IPS-18a (cell line): ENCODE measurements around the gene N4BP2.
"Not testable (repeated sequence)": the region's sequence is repeated elsewhere in the genome, so short reads cannot be mapped to it uniquely, and the experiment has no call there.

Experiments
- H3K27ac ChIP-seq: one replicate; pipeline ENCODE4 v1.5.1; 2013; ENCODE audit warnings: low read length
- H3K27me3 ChIP-seq: one replicate; pipeline ENCODE4 v1.6.1; 2013; ENCODE audit warnings: mild to moderate bottlenecking, low read length; ENCODE audit not compliant: control insufficient read depth, insufficient read depth
- H3K36me3 ChIP-seq: one replicate; pipeline ENCODE4 v1.6.1; 2013; ENCODE audit warnings: low read depth, low read length; ENCODE audit not compliant: control insufficient read depth
- H3K4me1 ChIP-seq: one replicate; pipeline ENCODE4 v1.6.1; 2013; ENCODE audit warnings: low read depth, low read length; ENCODE audit not compliant: control insufficient read depth
- H3K4me3 ChIP-seq: one replicate; pipeline ENCODE4 v1.5.1; 2013; ENCODE audit warnings: low read length
- H3K9ac ChIP-seq: one replicate; pipeline ENCODE4 v1.6.1; 2013; ENCODE audit warnings: mild to moderate bottlenecking, low read length, moderate library complexity
- H3K9me3 ChIP-seq: one replicate; pipeline ENCODE4 v1.6.1; 2013; ENCODE audit warnings: low read depth, low read length; ENCODE audit not compliant: control insufficient read depth

N4BP2 gene

DNA sequence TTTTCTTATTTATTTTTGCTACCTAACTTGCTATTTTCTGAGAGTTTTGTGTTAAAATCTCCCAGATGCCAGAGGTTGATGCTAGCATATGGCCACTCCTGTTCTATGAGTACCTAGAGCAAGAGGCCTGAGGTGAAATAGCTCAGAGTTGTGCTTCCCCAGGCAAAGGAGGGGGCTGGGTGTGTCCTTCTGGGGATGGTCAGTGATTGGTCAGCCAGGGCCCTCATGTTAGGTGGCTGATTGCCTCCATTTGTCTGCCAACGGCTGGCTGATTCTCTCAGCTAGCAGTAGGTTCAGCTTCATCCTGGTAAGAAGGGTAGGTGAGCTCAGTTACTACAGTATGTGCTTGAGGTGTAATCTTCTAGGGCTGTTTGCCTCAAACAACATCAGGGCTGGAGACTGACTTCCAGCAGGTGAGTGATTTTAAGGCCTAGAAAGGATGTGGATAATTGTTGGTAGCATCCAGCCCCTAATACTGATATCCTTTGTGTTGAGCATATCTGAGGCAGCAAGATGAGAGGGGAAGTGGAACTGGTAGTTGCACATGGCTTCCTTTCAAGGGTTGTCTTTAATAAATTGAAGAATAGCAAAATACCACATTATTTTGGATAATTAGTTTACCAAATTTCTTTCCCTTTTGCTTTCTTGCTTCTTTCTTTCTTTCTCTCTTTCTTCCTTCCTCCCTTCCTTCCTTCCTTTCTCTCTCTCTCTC, 77.7 kb downstream of the N4BP2 start:
- no peak overlapping the region for H3K4me3 ChIP-seq
- H3K9me3 ChIP-seq, result no peaks in the 10 kb centered on the region
- no peaks in the 10 kb centered on the region for H3K27me3 ChIP-seq
- H3K9ac ChIP-seq, result no peak overlapping the region
- peaks cover 22% of the 10 kb centered on the region for H3K36me3 ChIP-seq
- H3K4me1 ChIP-seq, result no peaks in the 10 kb centered on the region
- no peak overlapping the region for H3K27ac ChIP-seq

GRCh38 chr4:40136202-40136601, 79.6 kb downstream of the N4BP2 start:
- H3K9ac ChIP-seq, H3K4me3 ChIP-seq, H3K27ac ChIP-seq, H3K4me1 ChIP-seq, H3K9me3 ChIP-seq, H3K27me3 ChIP-seq: not testable (repeated sequence)
- H3K36me3 ChIP-seq, result peaks cover 19% of the 10 kb centered on the region

DNA sequence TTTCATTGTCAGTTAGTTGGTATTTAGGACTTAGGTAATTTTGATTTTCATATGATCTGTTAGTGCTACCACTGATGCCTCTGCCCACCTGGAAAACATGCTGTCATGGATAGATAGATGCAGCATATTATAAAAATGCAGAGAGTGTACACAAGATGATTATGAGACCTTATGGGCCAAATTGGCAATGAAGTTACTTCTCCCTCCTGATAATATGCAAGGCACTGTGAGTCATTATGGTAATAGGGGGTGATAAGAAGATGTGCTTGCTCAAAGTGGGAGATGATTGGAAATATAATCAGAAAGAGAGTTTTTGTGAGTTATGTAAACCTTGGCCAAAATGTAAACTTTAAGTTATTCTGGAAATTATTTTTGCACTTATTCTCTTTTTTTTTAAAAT, 83.5 kb downstream of the N4BP2 start:
- no peak overlapping the region for H3K27ac ChIP-seq
- no peaks in the 10 kb centered on the region for H3K27me3 ChIP-seq
- no peak overlapping the region for H3K9ac ChIP-seq
- H3K36me3 ChIP-seq, result peaks cover 37% of the 10 kb centered on the region
- no peaks in the 10 kb centered on the region for H3K9me3 ChIP-seq
- H3K4me3 ChIP-seq, result no peak overlapping the region
- H3K4me1 ChIP-seq, result no peaks in the 10 kb centered on the region

- not testable (repeated sequence) for H3K27me3 ChIP-seq, H3K9ac ChIP-seq, H3K4me1 ChIP-seq, H3K4me3 ChIP-seq, H3K27ac ChIP-seq, H3K9me3 ChIP-seq
- peaks cover 37% of the 10 kb centered on the region for H3K36me3 ChIP-seq
Observed at GRCh38 chr4:40140597-40140996, 83.9 kb downstream of the N4BP2 start.

DNA sequence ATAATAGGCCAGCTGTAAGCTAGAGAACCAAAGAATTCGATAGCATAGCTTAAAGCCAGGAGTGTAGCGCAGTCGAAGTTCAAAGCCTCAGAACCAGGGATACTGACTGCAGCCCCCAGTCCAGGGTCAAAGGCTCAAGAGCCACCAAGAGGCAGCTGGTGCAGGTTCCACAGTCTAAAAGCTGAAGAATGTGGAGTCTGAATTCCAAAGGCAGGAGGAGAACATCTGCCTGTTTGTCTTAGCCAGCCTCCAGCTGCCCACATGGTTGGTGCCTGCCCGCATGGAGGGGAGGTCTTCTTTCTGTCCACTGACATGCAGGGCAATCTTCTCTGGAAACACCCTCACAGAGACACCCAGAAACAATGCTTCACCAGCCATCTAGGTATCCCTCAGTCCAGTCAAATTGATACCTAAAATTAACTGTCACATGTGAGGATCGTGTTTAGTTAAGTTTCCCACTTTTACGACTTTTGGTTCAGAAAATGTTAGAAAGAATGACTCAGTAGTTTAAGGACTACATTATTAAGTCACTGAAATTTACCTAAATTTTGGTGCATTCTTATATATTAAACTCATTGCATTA, 87.4 kb downstream of the N4BP2 start:
- no peaks in the 10 kb centered on the region for H3K9me3 ChIP-seq
- peaks cover 37% of the 10 kb centered on the region for H3K36me3 ChIP-seq
- no peak overlapping the region for H3K4me3 ChIP-seq
- no peaks in the 10 kb centered on the region for H3K4me1 ChIP-seq
- H3K9ac ChIP-seq, result no peak overlapping the region
- no peaks in the 10 kb centered on the region for H3K27me3 ChIP-seq
- H3K27ac ChIP-seq, result no peak overlapping the region

GRCh38 chr4:40144716-40145115, 88.1 kb downstream of the N4BP2 start:
- Histone ChIP-seq H3K4me1 (no peaks in the 10 kb centered on the region), H3K27ac (no peak overlapping the region), H3K27me3 (no peaks in the 10 kb centered on the region), H3K9me3 (no peaks in the 10 kb centered on the region), H3K36me3 (peaks cover 37% of the 10 kb centered on the region), H3K4me3 (no peak overlapping the region), H3K9ac (no peak overlapping the region)

DNA sequence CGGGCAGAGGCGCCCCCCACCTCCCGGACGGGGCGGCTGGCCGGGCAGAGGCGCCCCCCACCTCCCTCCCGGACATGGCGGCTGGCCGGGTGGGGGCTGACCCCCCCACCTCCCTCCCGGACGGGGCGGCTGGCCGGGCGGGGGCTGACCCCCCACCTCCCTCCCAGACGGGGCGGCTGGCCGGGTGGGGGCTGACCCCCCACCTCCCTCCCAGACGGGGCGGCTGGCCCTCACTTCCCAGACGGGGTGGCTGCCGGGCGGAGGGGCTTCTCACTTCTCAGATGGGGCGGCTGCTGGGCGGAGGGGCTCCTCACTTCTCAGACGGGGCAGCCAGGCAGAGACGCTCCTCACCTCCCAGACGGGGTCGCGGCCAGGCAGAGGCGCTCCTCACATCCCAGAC, 90.8 kb downstream of the N4BP2 start:
- Histone ChIP-seq H3K36me3 (peaks cover 38% of the 10 kb centered on the region), H3K9me3 (peaks cover 11% of the 10 kb centered on the region)
- H3K9ac ChIP-seq, H3K4me1 ChIP-seq, H3K27me3 ChIP-seq, H3K27ac ChIP-seq, H3K4me3 ChIP-seq: not testable (repeated sequence)

- H3K36me3 ChIP-seq, result peaks cover 29% of the 10 kb centered on the region
- no peak overlapping the region for H3K4me3 ChIP-seq
- H3K9me3 ChIP-seq, result peaks cover 11% of the 10 kb centered on the region
- H3K27ac ChIP-seq, result no peak overlapping the region
- no peak overlapping the region for H3K9ac ChIP-seq
- no peaks in the 10 kb centered on the region for H3K27me3 ChIP-seq
- no peaks in the 10 kb centered on the region for H3K4me1 ChIP-seq
Observed at GRCh38 chr4:40149960-40150385, 93.3 kb downstream of the N4BP2 start.

GRCh38 chr4:40150932-40151331, 94.3 kb downstream of the N4BP2 start:
- no peaks in the 10 kb centered on the region for H3K27me3 ChIP-seq
- H3K27ac ChIP-seq, result no peak overlapping the region
- peaks cover 11% of the 10 kb centered on the region for H3K9me3 ChIP-seq
- no peaks in the 10 kb centered on the region for H3K4me1 ChIP-seq
- peaks cover 27% of the 10 kb centered on the region for H3K36me3 ChIP-seq
- no peak overlapping the region for H3K9ac ChIP-seq
- H3K4me3 ChIP-seq, result no peak overlapping the region

DNA sequence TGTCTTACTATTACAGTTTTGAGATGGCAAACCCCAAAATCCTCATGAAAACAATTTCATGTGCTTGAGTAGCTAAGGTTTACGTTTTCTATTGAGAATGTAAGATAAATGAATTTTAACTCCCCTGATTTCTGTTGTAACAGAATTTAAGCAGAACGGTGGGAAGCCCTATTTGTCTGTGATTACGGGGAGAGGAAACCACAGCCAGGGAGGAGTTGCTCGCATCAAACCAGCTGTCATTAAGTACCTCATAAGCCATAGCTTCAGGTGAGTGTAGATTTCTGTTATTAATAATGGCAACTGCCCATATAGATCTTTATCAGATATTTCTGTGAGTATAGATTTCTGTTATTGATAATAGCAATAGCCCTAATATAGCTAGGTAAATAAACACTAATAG, 96.0 kb downstream of the N4BP2 start:
- Histone ChIP-seq H3K27me3 (no peaks in the 10 kb centered on the region), H3K9me3 (peaks cover 11% of the 10 kb centered on the region), H3K36me3 (peaks cover 22% of the 10 kb centered on the region), H3K4me1 (no peaks in the 10 kb centered on the region), H3K9ac (no peak overlapping the region), H3K4me3 (no peak overlapping the region), H3K27ac (no peak overlapping the region)

DNA sequence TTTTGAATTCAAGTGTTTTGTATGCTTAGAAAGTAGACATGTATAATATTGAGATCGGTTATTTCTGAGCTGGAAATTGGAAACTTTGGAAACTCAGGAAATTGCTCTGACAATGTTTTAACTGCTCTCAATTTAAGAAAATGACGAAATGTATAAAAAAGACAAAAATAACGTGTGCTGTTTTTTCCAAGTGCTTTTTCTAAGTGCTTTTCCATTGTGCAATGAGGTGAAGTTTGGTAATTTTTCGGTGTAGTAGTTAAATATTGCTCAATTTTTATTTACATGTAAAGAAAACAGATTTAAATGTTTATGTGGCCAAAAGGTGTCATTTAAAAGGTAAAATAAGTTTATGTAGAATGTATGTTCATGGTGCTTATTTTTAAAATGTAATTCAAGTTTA, 100.8 kb downstream of the N4BP2 start:
- no peak overlapping the region for H3K27ac ChIP-seq
- H3K36me3 ChIP-seq, result peaks cover 14% of the 10 kb centered on the region
- H3K27me3 ChIP-seq, result no peaks in the 10 kb centered on the region
- H3K4me1 ChIP-seq, result no peaks in the 10 kb centered on the region
- no peak overlapping the region for H3K9ac ChIP-seq
- H3K4me3 ChIP-seq, result no peak overlapping the region
- no peaks in the 10 kb centered on the region for H3K9me3 ChIP-seq

DNA sequence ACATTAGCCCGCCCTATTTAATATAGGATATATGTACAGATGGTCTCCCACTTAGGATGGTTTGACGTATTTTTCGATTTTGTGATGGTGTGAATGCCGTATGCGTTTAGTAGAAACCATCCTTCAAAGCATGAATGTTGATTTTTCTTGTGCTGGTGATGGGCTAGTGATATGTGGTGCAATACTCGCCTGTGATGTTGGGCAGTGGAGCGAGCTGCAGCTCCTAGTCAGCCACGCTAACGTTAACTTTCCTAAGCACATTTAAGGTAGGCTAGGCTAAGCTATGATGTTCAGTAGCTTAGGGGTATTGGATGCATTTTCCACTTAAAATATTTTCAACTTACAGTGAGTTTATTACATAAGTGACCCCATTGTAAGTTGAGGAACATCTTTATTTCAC, 103.6 kb downstream of the N4BP2 start:
- H3K4me1 ChIP-seq, result no peaks in the 10 kb centered on the region
- H3K4me3 ChIP-seq, result no peak overlapping the region
- no peaks in the 10 kb centered on the region for H3K27me3 ChIP-seq
- H3K9ac ChIP-seq, result no peak overlapping the region
- H3K36me3 ChIP-seq, result no peaks in the 10 kb centered on the region
- H3K27ac ChIP-seq, result no peak overlapping the region
- H3K9me3 ChIP-seq, result no peaks in the 10 kb centered on the region
